ENCODE measurements around the gene DEPDC4.

Gene DEPDC4

GRCh38 chr12:100211698-100212097 is 55.2 kb downstream of the DEPDC4 start:
- no peak for DNase-seq

GRCh38 chr12:100208834-100209233 is 58.0 kb downstream of the DEPDC4 start:
- no peak for DNase-seq

GRCh38 chr12:100207311-100207710 is 59.6 kb downstream of the DEPDC4 start:
- no peak for DNase-seq

GRCh38 chr12:100201604-100202423 is 65.1 kb downstream of the DEPDC4 start:
- DNase-seq: no peak

- DNase-seq: peak; percentile 95
These were observed 66.3 kb downstream of the DEPDC4 start, which contains the start of gene ACTR6 for GRCh38 chr12:100200463-100201181. ACTR6 (plus strand) TSS chr12:100200815; CDS start chr12:100200852, 37 bp downstream.

GRCh38 chr12:100199347-100200149 is 67.3 kb downstream of the DEPDC4 start:
- DNase-seq: no peak

GRCh38 chr12:100199023-100199346 is 67.9 kb downstream of the DEPDC4 start:
- DNase-seq: no peak

- DNase-seq: no peak
These were observed 69.4 kb downstream of the DEPDC4 start for GRCh38 chr12:100197486-100197885.

- DNase-seq: no peak
These were observed 73.8 kb downstream of the DEPDC4 start for GRCh38 chr12:100193085-100193484.
